GM12874 (cell line): ENCODE measurements around the gene WIPF3.

Experiments used
- TF ChIP-seq, protein P1 (sequence below): IDR thresholded peaks from 2 replicates; pipeline ENCODE4 v1.5.1; 2011; ENCODE audit warnings: low read depth, mild to moderate bottlenecking, control low read depth, low read length, moderate library complexity; ENCODE audit not compliant: insufficient read depth

The WIPF3 gene

DNA sequence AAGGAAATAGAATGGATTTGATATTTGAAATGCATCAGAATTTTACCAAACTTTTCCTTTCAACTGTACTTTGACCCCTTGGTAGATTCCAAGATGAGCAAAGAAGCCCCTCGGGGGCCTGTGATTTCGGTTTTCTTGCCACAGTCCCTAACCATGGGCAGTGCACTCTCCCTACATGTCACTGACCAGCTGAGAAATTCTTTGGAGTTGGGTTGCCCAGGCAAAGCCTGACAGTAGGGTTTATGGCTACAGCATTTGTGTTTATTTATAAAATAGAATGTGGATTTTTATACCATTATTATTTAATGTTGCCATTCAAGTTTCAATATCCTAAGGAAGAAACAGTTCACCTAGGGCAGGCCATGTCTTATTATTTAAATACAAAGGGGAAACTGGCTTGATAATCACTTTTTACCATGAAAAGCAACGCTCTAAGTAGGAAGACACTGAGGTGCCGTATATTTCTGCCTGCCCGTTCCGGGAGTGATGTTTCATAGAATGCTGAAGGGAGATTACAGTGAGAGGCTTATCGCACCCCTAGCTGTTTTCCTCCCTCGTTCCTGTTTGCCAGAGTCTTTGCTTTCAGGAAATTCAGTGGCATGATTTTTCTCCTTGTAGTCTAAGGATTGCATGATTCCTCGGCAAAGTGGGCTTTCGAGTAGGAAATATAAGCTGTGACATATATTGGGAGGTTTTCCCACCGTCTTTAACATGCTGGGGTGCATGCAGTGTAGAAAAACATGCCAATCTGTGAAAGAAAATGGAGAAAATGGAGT, 35.8 kb downstream of the WIPF3 start:
- TF ChIP-seq, protein P1, sequence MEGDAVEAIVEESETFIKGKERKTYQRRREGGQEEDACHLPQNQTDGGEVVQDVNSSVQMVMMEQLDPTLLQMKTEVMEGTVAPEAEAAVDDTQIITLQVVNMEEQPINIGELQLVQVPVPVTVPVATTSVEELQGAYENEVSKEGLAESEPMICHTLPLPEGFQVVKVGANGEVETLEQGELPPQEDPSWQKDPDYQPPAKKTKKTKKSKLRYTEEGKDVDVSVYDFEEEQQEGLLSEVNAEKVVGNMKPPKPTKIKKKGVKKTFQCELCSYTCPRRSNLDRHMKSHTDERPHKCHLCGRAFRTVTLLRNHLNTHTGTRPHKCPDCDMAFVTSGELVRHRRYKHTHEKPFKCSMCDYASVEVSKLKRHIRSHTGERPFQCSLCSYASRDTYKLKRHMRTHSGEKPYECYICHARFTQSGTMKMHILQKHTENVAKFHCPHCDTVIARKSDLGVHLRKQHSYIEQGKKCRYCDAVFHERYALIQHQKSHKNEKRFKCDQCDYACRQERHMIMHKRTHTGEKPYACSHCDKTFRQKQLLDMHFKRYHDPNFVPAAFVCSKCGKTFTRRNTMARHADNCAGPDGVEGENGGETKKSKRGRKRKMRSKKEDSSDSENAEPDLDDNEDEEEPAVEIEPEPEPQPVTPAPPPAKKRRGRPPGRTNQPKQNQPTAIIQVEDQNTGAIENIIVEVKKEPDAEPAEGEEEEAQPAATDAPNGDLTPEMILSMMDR = no peak

DNA sequence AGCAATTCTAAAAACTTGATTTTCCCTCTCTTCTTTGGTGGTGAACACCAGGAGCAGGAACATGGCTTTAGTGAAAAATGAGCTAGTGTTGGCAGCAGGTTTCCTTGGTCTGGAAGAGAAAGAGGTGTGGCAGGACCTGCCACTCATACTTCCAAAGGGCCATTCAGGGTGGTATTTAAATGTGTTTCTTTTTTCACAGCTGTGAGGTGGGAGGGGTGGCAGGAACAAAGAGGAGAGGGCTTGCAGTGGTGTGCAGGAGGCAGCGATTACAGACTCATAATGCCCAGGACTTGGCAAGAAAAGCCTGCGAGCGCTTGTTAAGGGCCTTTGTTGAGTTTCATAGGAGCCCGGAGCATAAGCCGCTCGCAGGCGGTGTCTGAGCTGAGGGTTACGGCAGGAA, 36.8 kb downstream of the WIPF3 start:
- TF ChIP-seq, protein P1 = no peak

DNA sequence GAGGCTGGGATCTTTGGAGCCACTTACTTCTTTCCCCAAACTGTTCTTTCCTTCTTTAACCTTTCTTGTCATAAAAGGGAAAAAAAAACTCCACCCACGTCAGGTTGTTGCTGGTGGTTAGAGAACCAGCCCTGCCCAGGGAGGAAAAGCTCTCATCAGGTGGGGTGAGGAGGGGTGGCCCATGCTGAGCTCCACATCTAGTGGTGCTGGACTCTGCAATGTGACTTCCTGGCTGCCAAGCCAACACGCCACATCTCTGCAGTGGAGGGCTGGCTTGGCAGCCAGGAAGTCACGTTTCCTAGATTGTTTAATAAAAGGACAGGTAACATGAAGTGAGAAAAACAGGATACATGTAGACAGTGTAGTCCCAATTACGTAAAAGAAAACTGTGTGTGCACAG, 37.4 kb downstream of the WIPF3 start:
- TF ChIP-seq, protein P1 = no peak

DNA sequence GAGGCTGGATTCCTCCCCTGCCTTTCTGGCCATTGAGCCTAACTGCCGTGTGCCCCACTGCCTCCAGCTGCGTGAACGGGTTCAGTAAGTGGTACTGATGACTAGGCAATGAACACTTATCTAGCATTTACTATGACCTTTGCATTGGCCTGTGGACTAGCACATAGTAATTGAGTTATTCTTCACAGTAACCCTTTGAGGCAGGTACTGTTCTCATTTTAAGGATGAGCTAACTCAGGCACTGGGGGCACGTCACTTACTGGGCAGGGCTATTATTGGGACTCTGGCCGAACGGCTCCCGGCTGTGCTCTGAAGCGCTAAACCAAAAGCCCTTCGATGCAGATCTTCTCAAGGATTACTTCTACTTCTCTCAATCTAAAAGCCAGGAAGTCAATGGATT, 38.3 kb downstream of the WIPF3 start:
- TF ChIP-seq, protein P1 = no peak

DNA sequence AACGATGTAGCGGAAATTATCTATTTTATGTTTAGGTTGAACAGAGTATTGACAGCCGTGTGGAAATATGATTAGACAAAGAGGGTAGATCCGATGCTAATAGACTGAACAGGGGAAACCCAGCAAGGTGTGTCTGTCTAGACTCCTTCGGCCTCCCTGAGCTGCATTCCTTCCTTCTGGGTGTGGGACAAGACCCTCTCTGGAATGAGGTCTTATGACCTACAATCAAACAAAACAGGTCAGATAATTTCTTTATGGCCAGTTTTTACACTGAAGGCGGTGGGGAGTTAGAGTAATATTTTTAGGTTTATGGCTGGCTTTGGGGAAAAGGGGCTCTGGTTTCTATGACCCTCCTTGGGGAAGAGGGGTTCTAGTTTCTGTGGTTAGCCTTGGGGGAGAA, 41.2 kb downstream of the WIPF3 start:
- TF ChIP-seq, protein P1 = no peak

DNA sequence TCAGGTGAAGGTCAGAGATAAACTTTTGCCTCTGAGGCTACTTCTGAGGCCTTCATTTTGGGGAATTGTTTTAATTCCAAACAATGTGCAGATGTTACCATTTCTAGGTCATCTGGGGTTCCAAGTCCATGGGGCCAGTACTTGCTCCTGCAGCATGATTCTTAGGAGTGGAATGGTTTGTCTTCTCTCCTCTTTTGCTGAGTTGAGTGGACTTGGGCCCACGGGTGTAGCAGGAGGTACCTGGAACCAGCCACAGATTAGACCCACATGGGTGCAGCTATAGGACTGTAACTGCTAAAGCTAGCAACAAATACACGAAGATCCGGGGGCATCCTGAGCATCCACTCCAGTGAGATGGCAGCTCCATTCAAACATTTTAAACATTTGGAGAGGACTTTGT, 41.6 kb downstream of the WIPF3 start:
- TF ChIP-seq, protein P1 = no peak

DNA sequence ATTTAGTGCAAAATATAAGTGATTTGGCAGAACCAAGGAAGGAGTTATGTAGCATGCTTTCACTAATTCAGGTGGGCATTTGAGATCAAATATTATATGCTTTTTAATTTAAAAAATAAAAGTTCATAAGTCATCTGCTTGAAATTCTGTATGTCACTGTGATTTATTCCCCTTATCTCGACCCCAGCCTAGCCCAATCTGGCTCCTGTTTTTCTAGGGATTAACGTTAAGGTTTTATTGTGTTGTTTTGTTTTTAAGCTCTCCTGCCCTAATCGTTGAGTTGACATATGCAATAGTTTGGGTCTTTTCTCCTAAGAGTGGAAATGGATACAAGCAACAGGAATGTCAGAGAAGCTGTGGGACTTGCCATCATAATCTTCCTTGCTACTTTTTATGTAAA, 42.6 kb downstream of the WIPF3 start:
- TF ChIP-seq, protein P1 = no peak
